Thoracic aorta (tissue), 2 donors: ENCODE measurements around the gene ZDHHC13. TPM values are rescaled to one million over a fixed set of nuclear protein-coding genes. Genes with fewer than 3 reads are reported as not detected.

Experiments used
- ATAC-seq: fragments of 150-250 bp; one replicate; pipeline ENCODE4 v1.8.0; 2017; ENCODE audit warnings: low read depth; ENCODE audit not compliant: insufficient number of reproducible peaks, low FRiP score
- DNase-seq: peaks from one replicate; pipeline ENCODE4 v3.0.0-alpha.2; 2020; ENCODE audit warnings: low spot score
- H3K27ac ChIP-seq, 2 donors: fragments of 200-600 bp; sonication (generic); 1 replicate in 1 of 2; 2 replicates in 1 of 2; pipeline ENCODE4 v1.5.1; 2016; ENCODE audit warnings: mild to moderate bottlenecking in 2 of 2, moderate library complexity in 2 of 2
- H3K27me3 ChIP-seq: fragments of 200-600 bp; sonication (generic); replicated peaks from 2 replicates; pipeline ENCODE4 v1.6.0; 2016; ENCODE audit warnings: mild to moderate bottlenecking; ENCODE audit not compliant: insufficient read depth
- H3K36me3 ChIP-seq: fragments of 200-600 bp; sonication (generic); one replicate; pipeline ENCODE4 v1.5.1; 2016
- H3K4me1 ChIP-seq, 2 donors: fragments of 200-600 bp; sonication (generic); 1 replicate in 1 of 2; 2 replicates in 1 of 2; pipeline versions ENCODE4 v1.5.1 to v1.6.0; 2016; ENCODE audit warnings: low read depth in 2 of 2, mild to moderate bottlenecking in 1 of 2; ENCODE audit not compliant: control insufficient read depth in 1 of 2
- H3K4me3 ChIP-seq: fragments of 200-600 bp; sonication (generic); 2 replicates; pipeline ENCODE4 v1.5.1; 2016; ENCODE audit warnings: mild to moderate bottlenecking
- H3K9me3 ChIP-seq: fragments of 200-600 bp; sonication (generic); 2 replicates; pipeline ENCODE4 v1.5.1; 2016
- total RNA-seq, 2 donors: library from RNA; depleted of rRNA; stranded (reverse); fragments of >200 nt; gene quantifications; one replicate each; pipeline versions ENCODE4 v1.1.0 to v1.2.3, GENCODE V29; 2016
- TF ChIP-seq, protein P1 (sequence below): fragments of 200-600 bp; sonication (generic); IDR thresholded peaks from one replicate; pipeline ENCODE4 v1.5.1; 2019; ENCODE audit warnings: antibody characterized with exemption

Gene ZDHHC13
- total RNA-seq, 2 donors from 2014 or later: 11.9 to 12.6 TPM

DNA sequence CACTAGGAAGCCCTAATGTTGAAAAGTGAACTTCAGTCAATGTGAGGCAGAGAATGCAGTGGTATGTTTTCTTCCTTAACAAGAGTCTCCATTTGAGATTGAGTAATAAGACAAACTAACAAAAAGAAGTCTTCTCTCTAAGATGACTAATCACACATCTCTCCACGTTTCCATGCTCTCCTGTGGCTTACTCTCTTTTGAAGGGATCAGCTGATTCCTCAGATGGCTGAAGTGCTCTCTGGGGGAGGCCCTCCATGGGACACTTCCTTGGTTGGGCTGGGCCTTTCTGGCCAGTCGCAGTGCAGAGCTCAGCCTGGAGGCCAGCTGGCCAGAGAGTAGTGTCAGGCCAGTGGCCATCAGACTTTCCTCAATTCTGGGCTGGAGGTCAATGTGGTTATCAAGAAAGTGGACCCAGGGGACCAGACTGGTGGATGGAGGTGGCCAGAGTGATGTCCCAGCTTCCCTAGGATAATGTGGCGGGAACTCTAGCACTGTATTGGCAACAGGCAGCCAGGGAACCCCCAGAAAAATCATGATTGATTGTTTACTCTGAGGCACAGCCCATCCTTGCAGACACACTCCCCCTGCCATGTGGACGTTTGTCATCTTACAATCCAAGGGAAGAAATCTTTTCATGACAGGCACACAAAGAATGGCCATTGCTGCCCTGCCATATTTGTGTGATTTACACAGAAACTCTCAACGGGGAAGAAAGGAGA lies 70.3 kb downstream of the ZDHHC13 start:
- no peak overlapping the region for H3K27ac ChIP-seq
- H3K4me3 ChIP-seq: no peak overlapping the region
- TF ChIP-seq, protein P1, sequence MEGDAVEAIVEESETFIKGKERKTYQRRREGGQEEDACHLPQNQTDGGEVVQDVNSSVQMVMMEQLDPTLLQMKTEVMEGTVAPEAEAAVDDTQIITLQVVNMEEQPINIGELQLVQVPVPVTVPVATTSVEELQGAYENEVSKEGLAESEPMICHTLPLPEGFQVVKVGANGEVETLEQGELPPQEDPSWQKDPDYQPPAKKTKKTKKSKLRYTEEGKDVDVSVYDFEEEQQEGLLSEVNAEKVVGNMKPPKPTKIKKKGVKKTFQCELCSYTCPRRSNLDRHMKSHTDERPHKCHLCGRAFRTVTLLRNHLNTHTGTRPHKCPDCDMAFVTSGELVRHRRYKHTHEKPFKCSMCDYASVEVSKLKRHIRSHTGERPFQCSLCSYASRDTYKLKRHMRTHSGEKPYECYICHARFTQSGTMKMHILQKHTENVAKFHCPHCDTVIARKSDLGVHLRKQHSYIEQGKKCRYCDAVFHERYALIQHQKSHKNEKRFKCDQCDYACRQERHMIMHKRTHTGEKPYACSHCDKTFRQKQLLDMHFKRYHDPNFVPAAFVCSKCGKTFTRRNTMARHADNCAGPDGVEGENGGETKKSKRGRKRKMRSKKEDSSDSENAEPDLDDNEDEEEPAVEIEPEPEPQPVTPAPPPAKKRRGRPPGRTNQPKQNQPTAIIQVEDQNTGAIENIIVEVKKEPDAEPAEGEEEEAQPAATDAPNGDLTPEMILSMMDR: no peak
- ATAC-seq (no peak), DNase-seq (no peak)
- no peaks in the 10 kb centered on the region for H3K4me1 ChIP-seq
- no peaks in the 10 kb centered on the region for H3K36me3 ChIP-seq
- no peaks in the 10 kb centered on the region for H3K27me3 ChIP-seq
- no peaks in the 10 kb centered on the region for H3K9me3 ChIP-seq

DNA sequence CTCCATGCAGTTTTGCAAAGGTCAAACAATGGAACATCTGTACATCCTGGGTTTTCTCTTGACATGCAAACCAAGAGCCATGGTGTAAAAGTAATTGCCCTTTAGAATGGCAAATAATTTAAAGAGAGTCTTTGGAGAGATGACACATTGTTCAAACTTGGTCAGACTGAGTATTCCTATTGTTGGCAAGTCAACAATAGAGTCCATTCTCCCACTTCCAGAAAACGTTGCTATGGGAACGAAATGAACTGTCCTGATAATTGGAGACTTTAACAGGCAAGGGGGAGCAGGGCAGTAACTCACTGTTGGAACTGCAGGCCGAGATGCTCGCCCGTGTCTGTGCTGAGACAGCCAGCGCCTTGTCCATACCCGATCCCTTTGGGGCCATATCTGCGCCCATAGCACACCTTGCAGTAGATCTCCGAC lies 70.9 kb downstream of the ZDHHC13 start:
- TF ChIP-seq, protein P1: no peak
- Histone ChIP-seq H3K9me3 (no peaks in the 10 kb centered on the region), H3K4me3 (no peak overlapping the region), H3K4me1 (no peaks in the 10 kb centered on the region), H3K27ac (no peak overlapping the region), H3K27me3 (no peaks in the 10 kb centered on the region), H3K36me3 (no peaks in the 10 kb centered on the region)
- DNase-seq: no peak
- no peak for ATAC-seq

DNA sequence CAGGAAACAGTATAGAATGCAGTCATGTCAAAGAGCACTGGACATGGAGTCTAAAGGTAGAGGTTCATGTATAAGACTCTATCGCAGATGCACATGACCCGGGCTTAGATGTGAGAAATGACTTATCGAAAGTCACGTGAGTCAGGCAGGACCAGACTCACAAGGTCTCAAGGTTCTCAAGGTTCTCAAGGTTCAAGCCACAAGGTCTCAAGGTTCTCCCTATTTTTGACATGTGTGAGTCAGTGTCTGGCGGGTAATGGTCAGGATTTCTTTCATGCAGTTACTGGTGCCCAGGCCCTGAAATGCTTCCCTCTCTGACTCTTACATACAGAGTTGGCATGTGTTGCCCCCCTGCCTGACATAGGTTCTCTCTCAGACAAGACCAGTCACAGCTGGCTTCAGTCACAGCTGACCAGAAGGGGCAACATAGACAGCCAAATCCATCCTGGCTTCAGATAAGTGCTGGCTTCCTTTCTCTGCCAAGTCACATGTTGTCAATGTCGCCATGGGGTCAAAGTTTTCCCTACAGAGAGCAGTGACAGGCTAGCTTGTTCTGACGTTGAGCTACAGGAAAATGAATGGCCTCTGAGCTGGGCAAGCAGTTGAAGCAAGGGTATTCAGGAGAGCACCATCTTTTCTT lies 74.7 kb downstream of the ZDHHC13 start:
- TF ChIP-seq, protein P1: no peak
- Histone ChIP-seq H3K9me3 (no peaks in the 10 kb centered on the region), H3K27me3 (no peaks in the 10 kb centered on the region), H3K4me1 (no peaks in the 10 kb centered on the region), H3K27ac (no peak overlapping the region), H3K36me3 (no peaks in the 10 kb centered on the region), H3K4me3 (no peak overlapping the region)
- no peak for ATAC-seq
- DNase-seq: no peak

DNA sequence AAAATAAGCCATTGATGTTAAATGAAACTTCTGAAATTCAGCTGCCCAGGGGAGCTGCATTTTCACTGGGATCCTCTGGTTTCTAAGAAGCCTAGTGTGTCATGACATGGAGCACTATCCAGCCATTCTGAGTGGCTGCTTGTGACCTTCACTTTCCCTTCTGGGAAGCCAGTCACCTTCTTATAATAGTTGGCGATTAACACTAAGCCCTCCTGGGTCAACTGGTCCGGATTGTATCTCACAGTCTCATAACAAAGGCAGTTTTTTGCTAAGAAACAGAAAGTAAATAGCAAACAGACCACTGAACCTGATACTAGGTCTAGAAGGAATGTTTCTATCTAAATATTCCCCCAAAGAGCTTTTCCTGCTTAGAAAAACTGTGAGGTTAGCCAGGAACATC lies 76.9 kb downstream of the ZDHHC13 start:
- TF ChIP-seq, protein P1: no peak
- Histone ChIP-seq H3K9me3 (no peaks in the 10 kb centered on the region), H3K27me3 (no peaks in the 10 kb centered on the region), H3K4me1 (no peaks in the 10 kb centered on the region), H3K4me3 (no peak overlapping the region), H3K27ac (no peak overlapping the region), H3K36me3 (no peaks in the 10 kb centered on the region)
- DNase-seq (no peak), ATAC-seq (no peak)

DNA sequence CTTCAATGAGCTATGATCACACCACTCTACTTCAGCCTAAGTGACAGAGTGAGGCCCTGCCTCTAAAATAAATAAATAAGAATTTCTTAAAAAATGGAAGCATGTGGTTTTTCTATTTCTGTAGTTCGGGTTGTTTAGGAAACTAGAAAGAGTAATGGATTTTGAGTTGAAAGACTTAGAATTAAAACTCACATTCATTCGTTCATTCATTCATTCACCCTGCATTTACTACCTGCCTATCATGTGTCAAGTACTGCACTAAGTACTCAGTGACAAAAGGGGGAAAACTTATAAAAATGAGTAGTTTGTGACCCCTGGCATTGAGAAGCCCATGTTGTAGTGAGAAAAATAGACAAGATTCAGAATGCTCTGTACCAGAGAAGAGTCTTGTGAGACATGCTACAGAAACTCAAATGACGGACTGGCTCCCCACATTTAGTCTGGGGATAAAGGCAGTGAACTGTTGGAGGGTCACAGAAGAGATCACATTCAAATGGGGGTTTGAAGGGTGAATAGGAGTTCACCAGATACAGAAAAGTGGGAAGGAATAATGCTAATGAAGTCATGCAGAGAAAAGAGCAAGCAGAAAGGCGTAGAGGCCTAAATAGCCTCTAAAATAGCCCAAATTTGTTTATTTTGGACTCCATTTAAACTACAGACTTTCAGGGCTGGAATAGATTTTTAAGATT lies 77.8 kb downstream of the ZDHHC13 start:
- TF ChIP-seq, protein P1: no peak
- Histone ChIP-seq H3K4me1 (no peaks in the 10 kb centered on the region), H3K27me3 (no peaks in the 10 kb centered on the region), H3K27ac (no peak overlapping the region), H3K36me3 (no peaks in the 10 kb centered on the region), H3K9me3 (no peaks in the 10 kb centered on the region), H3K4me3 (no peak overlapping the region)
- ATAC-seq (no peak), DNase-seq (no peak)
